GM12878 (cell line): ENCODE measurements around the gene PGAM2. TPM values are rescaled to one million over a fixed set of nuclear protein-coding genes. Genes with fewer than 3 reads are reported as not detected.
A peak's percentile ranks its signal among the peaks of the same experiment; 100 is the strongest.

Source experiments
- ATAC-seq: fragments of 200-7000 bp; cut with Tn5 transposase; 3 replicates; pipeline ENCODE4 v1.9.1; 2020; ENCODE audit warnings: mild to moderate bottlenecking, moderate library complexity
- BruUV-seq: library from RNA; stranded (reverse); fragments of 400-500 nt; replicated peaks from 2 replicates; lab custom pipeline; 2021; lab: Mats Ljungman, UMichigan
- CTCF ChIA-PET: fragments of 300-600 bp; sonication (Branson Sonifier 250); formaldehyde crosslinking; extraction: SDS; loops from one replicate; lab custom pipeline; 2021; ENCODE audit warnings: inconsistent platforms; lab: Yijun Ruan, JAX
- POLR2A ChIA-PET: fragments of 350-600 bp; formaldehyde crosslinking; extraction: SDS; loops from one replicate; lab custom pipeline; 2021; ENCODE audit warnings: inconsistent platforms; lab: Charles Lee
- RAD21 ChIA-PET: fragments of 300-600 bp; sonication (Branson Sonifier 250); formaldehyde crosslinking; loops from one replicate; lab custom pipeline; 2023; ENCODE audit warnings: antibody characterized with exemption; ENCODE audit not compliant: unreplicated experiment; lab: Charles Lee
- SMC1A ChIA-PET: fragments of 300-600 bp; sonication (Branson Sonifier 250); formaldehyde crosslinking; loops from one replicate; lab custom pipeline; 2023; ENCODE audit not compliant: unreplicated experiment, uncharacterized antibody; lab: Charles Lee
- DNase-seq: peaks from one replicate; pipeline ENCODE4 v3.0.0-alpha.2; 2011; ENCODE audit warnings: low read depth, low spot score
- FAIRE-seq: peaks from 3 replicates; lab custom pipeline; 2011; peaks lifted over from hg19 to GRCh38; lab: Jason Lieb, UNC
- H2AFZ ChIP-seq: 2 replicates; pipeline ENCODE4 v1.6.0; 2011; ENCODE audit warnings: low read depth, low read length, control low read depth; ENCODE audit not compliant: control insufficient read depth
- H3K27ac ChIP-seq: 2 replicates; pipeline ENCODE4 v1.5.1; 2011; ENCODE audit warnings: control low read depth; ENCODE audit not compliant: control insufficient read depth, insufficient read depth
- H3K27me3 ChIP-seq, 2 experiments: replicated peaks in 1 of 2; 2 replicates each; pipeline versions ENCODE4 v1.6.0 to v1.6.1; 2011; ENCODE audit warnings: low read length in 1 of 2; ENCODE audit not compliant: control insufficient read depth in 2 of 2, insufficient read depth in 2 of 2
- H3K36me3 ChIP-seq, 2 experiments: 2 replicates each; pipeline ENCODE4 v1.5.1; 2011; ENCODE audit warnings: low read length in 1 of 2; ENCODE audit not compliant: control insufficient read depth in 2 of 2, insufficient read depth in 2 of 2
- H3K4me1 ChIP-seq: 2 replicates; pipeline ENCODE4 v1.6.1; 2011; ENCODE audit warnings: mild to moderate bottlenecking, low read length, moderate library complexity, mixed read lengths; ENCODE audit not compliant: control insufficient read depth, insufficient read depth
- H3K4me2 ChIP-seq: 2 replicates; pipeline ENCODE4 v1.6.0; 2011; ENCODE audit warnings: control low read depth; ENCODE audit not compliant: control insufficient read depth, insufficient read depth
- H3K4me3 ChIP-seq: fragments of 200-600 bp; sonication (generic); 2 replicates; pipeline ENCODE4 v1.5.1; 2016
- H3K79me2 ChIP-seq: 2 replicates; pipeline ENCODE4 v1.6.0; 2011; ENCODE audit warnings: low read length; ENCODE audit not compliant: control insufficient read depth, insufficient read depth
- H3K9ac ChIP-seq: 2 replicates; pipeline ENCODE4 v1.8.0; 2011; ENCODE audit warnings: low read length, control low read depth, mixed read lengths; ENCODE audit not compliant: control insufficient read depth, insufficient read depth
- H3K9me3 ChIP-seq: replicated peaks from 3 replicates; pipeline ENCODE4 v1.5.1; 2011; ENCODE audit warnings: mild to moderate bottlenecking, low read length; ENCODE audit not compliant: control insufficient read depth, insufficient read depth
- H4K20me1 ChIP-seq: 2 replicates; pipeline ENCODE4 v1.6.0; 2011; ENCODE audit not compliant: control insufficient read depth, insufficient read depth
- CBX5 ChIP-seq: sonication (generic); IDR thresholded peaks from 2 replicates; pipeline ENCODE4 v1.6.1; 2016; ENCODE audit warnings: low read depth, moderate library complexity, mild to moderate bottlenecking, inconsistent platforms
- ELK1 ChIP-seq: IDR thresholded peaks from 2 replicates; pipeline ENCODE4 v1.6.1; 2012; ENCODE audit warnings: low read depth, low read length, improper control_type of control experiment
- ESRRA ChIP-seq: IDR thresholded peaks from 2 replicates; pipeline ENCODE4 v1.6.1; 2012; ENCODE audit warnings: mild to moderate bottlenecking, low read length, improper control_type of control experiment
- MTA3 ChIP-seq: IDR thresholded peaks from 2 replicates; pipeline ENCODE4 v1.6.1; 2012; ENCODE audit warnings: low read length, inconsistent platforms, borderline replicate concordance
- SPI1 ChIP-seq: IDR thresholded peaks from 2 replicates; pipeline ENCODE4 v1.6.1; 2011; ENCODE audit warnings: low read depth, mild to moderate bottlenecking, low read length, moderate library complexity, borderline replicate concordance; ENCODE audit not compliant: insufficient read depth
- TARDBP ChIP-seq: IDR thresholded peaks from 2 replicates; pipeline ENCODE4 v1.6.1; 2016; ENCODE audit warnings: borderline replicate concordance
- TCF12 ChIP-seq: IDR thresholded peaks from 2 replicates; pipeline ENCODE4 v1.6.1; 2011; ENCODE audit warnings: low read depth, mild to moderate bottlenecking, low read length
- YBX1 ChIP-seq: fragments of 450-650 bp; IDR thresholded peaks from 2 replicates; pipeline ENCODE4 v1.6.1; 2016; ENCODE audit warnings: antibody characterized with exemption
- ZNF217 ChIP-seq: fragments of 450-650 bp; IDR thresholded peaks from 2 replicates; pipeline ENCODE4 v1.6.1; 2017; ENCODE audit warnings: antibody characterized with exemption, mild to moderate bottlenecking
- WGBS: methylation state at CpG from one replicate; pipeline ENCODE4 v1.1.6; 2016; ENCODE audit warnings: low lambda C conversion rate; ENCODE audit not compliant: insufficient replicate concordance, insufficient coverage; ENCODE audit errors: missing lambda C conversion rate; 5-methylcytosine and 5-hydroxymethylcytosine counted together
- in situ Hi-C: fragments of 300-500 bp; cut with MboI; formaldehyde crosslinking; loops from 9 replicates; pipeline ENCODE4 v1.14.3; 2018; ENCODE audit warnings: mixed read lengths
- intact Hi-C: fragments of 100-400 bp; cut with micrococcal nuclease; formaldehyde crosslinking; loops from one replicate; pipeline ENCODE4 v1.14.2; 2022; ENCODE audit not compliant: unreplicated experiment
- polyA plus RNA-seq, 11 experiments: library from polyadenylated mRNA; depleted of rRNA in 4 of 11; unstranded in 6 of 11; stranded (reverse) in 5 of 11; fragments of >200 nt; fragmentation: Nextera tagmentation in 4 of 11; fragmentation: Illumina TruSeq in 1 of 11; extraction: Ambion mirVana in 4 of 11; extraction: Trizol in 1 of 11; gene quantifications; 1 replicate in 1 of 11; 2 replicates in 10 of 11; pipeline versions ENCODE4 v1.2.1 to v1.2.3, GENCODE V29; 2011 to 2016; ENCODE audit warnings: inconsistent platforms in 2 of 11, missing spikeins in 2 of 11, low read depth in 1 of 11
- total RNA-seq, 4 experiments: library from RNA; depleted of rRNA in 3 of 4; stranded (reverse); fragments of >200 nt in 3 of 4; fragmentation: Illumina TruSeq in 1 of 4; extraction: Trizol in 1 of 4; gene quantifications; 2 replicates each; pipeline versions ENCODE4 v1.2.1 to v1.2.3, GENCODE V29; 2013 to 2021

Gene PGAM2
- total and polyA plus RNA-seq, 10 of the 15 experiments (the other 5 are each of a cell fraction or from before 2014, with no cell fraction given): not detected

- TF ChIP-seq ZNF217 (no peak), TARDBP (no peak), ELK1 (no peak), CBX5 (no peak), TCF12 (no peak)
- TF ChIP-seq, all 136 proteins: peak for 0
Measured at GRCh38 chr7:44106311-44107065, 41.1 kb upstream of the PGAM2 start (continued).

GRCh38 chr7:44105832-44106231 lies 40.5 kb upstream of the PGAM2 start:
- ChIA-PET SMC1A (no interaction called here), POLR2A (interaction anchor here (1.0 kb wide), 1 partner anchor 25 kb away, joined by 5 read pairs; no protein-coding TSS in a partner anchor), CTCF (interaction anchor here (1.0 kb wide), 1 partner anchor 17 kb away, joined by 3 read pairs; no protein-coding TSS in a partner anchor), RAD21 (no interaction called here)
- in situ Hi-C loops (no loop called here), intact Hi-C loops (no loop called here)
- Histone ChIP-seq H3K36me3 (no peaks in the 10 kb centered on the region), H3K79me2 (no peaks in the 10 kb centered on the region), H3K9me3 (no peaks in the 10 kb centered on the region), H3K4me2 (no peak overlapping the region), H3K9ac (no peak overlapping the region), H4K20me1 (no peaks in the 10 kb centered on the region), H3K4me1 (no peaks in the 10 kb centered on the region), H3K27ac (no peak overlapping the region), H2AFZ (no peak overlapping the region), H3K4me3 (no peak overlapping the region), H3K27me3 (peaks cover 11 to 15% of the 10 kb centered on the region in 2 experiments)
- DNase-seq: no peak
- TF ChIP-seq YBX1 (no peak), SPI1 (peak; percentile 36; the same call in 1 of the 2 replicates), ESRRA (no peak), MTA3 (no peak)
- FAIRE-seq: no peak
- ATAC-seq: no peak
- 0% methylated on average over 2 of the region's 2 CpGs for WGBS
- BruUV-seq: no TSS peak
